Erythroblast (primary cell): ENCODE measurements around the gene KRT25.

Experiments used
- GATA1 ChIP-seq: IDR thresholded peaks from 2 replicates; pipeline ENCODE4 v1.6.1; 2011; ENCODE audit warnings: low read depth, mild to moderate bottlenecking, control low read depth, low read length, moderate library complexity
- POLR2A ChIP-seq: IDR thresholded peaks from 2 replicates; pipeline ENCODE4 v1.6.1; 2011; ENCODE audit warnings: mild to moderate bottlenecking, low read length

GRCh38 chr17:40779181-40779909, 24.2 kb upstream of the KRT25 start:
- TF ChIP-seq POLR2A: no peak
- no peak for TF ChIP-seq GATA1
